PC-9 (cell line): ENCODE results near the gene CYP4F2. TPM values are rescaled to one million over a fixed set of nuclear protein-coding genes. Genes with fewer than 3 reads are reported as not detected.
A peak's percentile ranks its signal among the peaks of the same experiment; 100 is the strongest.
"Not testable (repeated sequence)": the region's sequence is repeated elsewhere in the genome, so short reads cannot be mapped to it uniquely, and the experiment has no call there.

Source experiments
- BruUV-seq: library from RNA; stranded (reverse); fragments of 400-500 nt; replicated peaks from 2 replicates; lab custom pipeline; 2021; lab: Mats Ljungman, UMichigan
- CTCF ChIA-PET: fragments of 300-600 bp; sonication (Branson Sonifier 250); formaldehyde crosslinking; loops from one replicate; lab custom pipeline; 2022; ENCODE audit warnings: antibody characterized with exemption; lab: Charles Lee
- POLR2A ChIA-PET: fragments of 300-600 bp; sonication (Branson Sonifier 250); formaldehyde crosslinking; loops from one replicate; lab custom pipeline; 2022; ENCODE audit warnings: antibody characterized with exemption; ENCODE audit not compliant: unreplicated experiment; lab: Charles Lee
- DNase-seq, 2 experiments: peaks; one replicate each; pipeline versions ENCODE4 v3.0.0 to v3.0.0-alpha.2; 2015 to 2022; ENCODE audit warnings: mixed read lengths in 1 of 2
- H2AFZ ChIP-seq: fragments of 200-600 bp; sonication (generic); 2 replicates; pipeline ENCODE4 v1.8.1; 2017; ENCODE audit warnings: antibody characterized with exemption
- H3F3A ChIP-seq: fragments of 200-600 bp; sonication (generic); 2 replicates; pipeline ENCODE4 v1.8.1; 2017; ENCODE audit warnings: antibody characterized with exemption, mild to moderate bottlenecking, low read depth; ENCODE audit not compliant: insufficient read depth
- H3K27ac ChIP-seq: fragments of 200-600 bp; sonication (generic); 2 replicates; pipeline ENCODE4 v1.6.1; 2016; ENCODE audit warnings: mixed run types
- H3K27me3 ChIP-seq: fragments of 200-600 bp; sonication (generic); 2 replicates; pipeline ENCODE4 v1.6.1; 2016; ENCODE audit warnings: low read depth, mixed run types; ENCODE audit not compliant: insufficient read depth
- H3K36me3 ChIP-seq: fragments of 200-600 bp; sonication (generic); 2 replicates; pipeline ENCODE4 v1.6.1; 2016; ENCODE audit warnings: low read depth, mixed run types
- H3K4me1 ChIP-seq: fragments of 200-600 bp; sonication (generic); replicated peaks from 2 replicates; pipeline ENCODE4 v1.6.1; 2016; ENCODE audit warnings: mixed run types; ENCODE audit not compliant: insufficient read depth
- H3K4me2 ChIP-seq: fragments of 200-600 bp; sonication (generic); 2 replicates; pipeline ENCODE4 v1.6.1; 2017; ENCODE audit warnings: mixed run types
- H3K4me3 ChIP-seq: fragments of 200-600 bp; sonication (generic); 2 replicates; pipeline ENCODE4 v1.6.1; 2016; ENCODE audit warnings: mixed run types
- H3K79me2 ChIP-seq: fragments of 200-600 bp; sonication (generic); 2 replicates; pipeline ENCODE4 v1.6.1; 2017; ENCODE audit warnings: low read depth, mixed run types
- H3K9me2 ChIP-seq: fragments of 200-600 bp; sonication (generic); 2 replicates; pipeline ENCODE4 v1.8.1; 2017; ENCODE audit warnings: mild to moderate bottlenecking; ENCODE audit not compliant: insufficient read depth
- H3K9me3 ChIP-seq: fragments of 200-600 bp; sonication (generic); 2 replicates; pipeline ENCODE4 v1.8.1; 2016; ENCODE audit warnings: low read depth; ENCODE audit not compliant: insufficient read depth
- H4K20me1 ChIP-seq: fragments of 200-600 bp; sonication (generic); 2 replicates; pipeline ENCODE4 v1.8.1; 2017; ENCODE audit not compliant: insufficient read depth
- EZH2 ChIP-seq: fragments of 200-600 bp; sonication (generic); IDR thresholded peaks from 2 replicates; pipeline ENCODE4 v1.8.0; 2017; ENCODE audit warnings: antibody characterized with exemption, low read depth
- intact Hi-C: fragments of 100-400 bp; cut with micrococcal nuclease; formaldehyde crosslinking; loops from one replicate; pipeline ENCODE4 v1.10.0; 2022; ENCODE audit not compliant: unreplicated experiment
- total RNA-seq: library from RNA; stranded (reverse); gene quantifications from 2 replicates; pipeline ENCODE4 v1.2.3, GENCODE V29; 2021
- TF ChIP-seq, protein P1 (sequence below): fragments of 200-600 bp; sonication (generic); conservative IDR thresholded peaks from 2 replicates; pipeline ENCODE4 v1.6.1; 2017; ENCODE audit warnings: mixed run types, antibody characterized with exemption, mild to moderate bottlenecking, moderate library complexity

Gene CYP4F2
- total RNA-seq, 1 experiment from 2014 or later: 0.31 TPM

DNA sequence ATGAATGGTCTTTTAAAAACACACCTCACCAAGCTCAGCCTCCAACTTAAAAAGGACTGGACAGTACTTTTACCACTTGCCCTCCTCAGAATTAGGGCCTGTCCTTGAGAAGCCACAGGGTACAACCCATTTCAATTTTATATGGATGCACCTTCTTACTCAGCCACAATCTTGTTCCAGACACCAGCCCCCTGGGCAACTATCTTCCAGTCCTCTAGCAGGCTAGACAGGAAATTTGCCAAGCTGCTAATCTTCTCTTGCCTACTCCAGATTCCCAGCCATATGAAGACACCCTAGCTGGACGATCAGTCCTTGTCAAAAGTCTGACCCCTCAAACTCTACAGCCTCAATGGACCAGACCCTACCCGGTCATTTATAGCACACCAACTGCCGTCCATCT is 63.6 kb downstream of the CYP4F2 start:
- H3K36me3 ChIP-seq: peaks cover 47% of the 10 kb centered on the region
- H3F3A ChIP-seq: peaks cover 91% of the 10 kb centered on the region
- H3K27ac ChIP-seq: peak overlapping the region; percentile 99
- H3K79me2 ChIP-seq: peaks cover 60% of the 10 kb centered on the region
- H3K27me3 ChIP-seq, BruUV-seq, H3K9me2 ChIP-seq, CTCF ChIA-PET, H4K20me1 ChIP-seq, H3K9me3 ChIP-seq, DNase-seq, H2AFZ ChIP-seq: not testable (repeated sequence)
- intact Hi-C loops: loop anchor here (10.0 kb wide), 1 partner anchor 101 kb away; the partner anchor contains the start of gene CYP4F11
- peaks cover 59% of the 10 kb centered on the region for H3K4me1 ChIP-seq
- peak overlapping the region; percentile 64; the same call in 1 of the 2 replicates for H3K4me3 ChIP-seq
- POLR2A ChIA-PET: interaction anchor here (0.7 kb wide), 1 partner anchor 161 kb away, joined by 3 read pairs; the partner anchor contains the start of gene CYP4F12
- peak overlapping the region; percentile 83 for H3K4me2 ChIP-seq

DNA sequence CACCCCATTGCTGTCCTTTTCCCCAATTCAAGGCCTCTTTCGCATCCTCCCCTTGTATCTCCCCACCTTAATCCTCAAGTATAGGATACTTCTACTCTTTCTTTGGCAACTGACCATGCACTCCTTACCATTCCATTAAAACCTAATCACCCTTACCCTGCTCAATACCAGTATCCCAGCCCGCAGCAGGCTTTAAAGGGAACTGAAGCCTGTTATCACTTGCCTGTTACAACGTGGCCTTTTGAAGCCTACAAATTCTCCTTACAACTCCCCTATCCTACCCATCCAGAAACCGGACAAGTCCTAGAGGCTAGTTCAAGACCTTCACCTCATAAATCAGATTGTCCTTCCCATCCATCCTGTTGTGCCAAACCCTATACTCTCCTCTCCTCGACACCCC is 66.2 kb downstream of the CYP4F2 start:
- peaks cover 98% of the 10 kb centered on the region for H3F3A ChIP-seq
- peaks cover 53% of the 10 kb centered on the region for H3K36me3 ChIP-seq
- H3K4me1 ChIP-seq: peaks cover 67% of the 10 kb centered on the region
- intact Hi-C loops: loop anchor here (10.0 kb wide), 1 partner anchor 103 kb away; the partner anchor contains the start of gene CYP4F11
- H2AFZ ChIP-seq: no peak overlapping the region
- ChIA-PET POLR2A (interaction anchor here (0.5 kb wide), 1 partner anchor 76 kb away, joined by 3 read pairs; no protein-coding TSS in a partner anchor), CTCF (interaction anchor here (0.6 kb wide), 1 partner anchor 349 kb away, joined by 3 read pairs; no protein-coding TSS in a partner anchor)
- no peaks in the 10 kb centered on the region for H4K20me1 ChIP-seq
- no peaks in the 10 kb centered on the region for H3K9me3 ChIP-seq
- TF ChIP-seq, protein P1, sequence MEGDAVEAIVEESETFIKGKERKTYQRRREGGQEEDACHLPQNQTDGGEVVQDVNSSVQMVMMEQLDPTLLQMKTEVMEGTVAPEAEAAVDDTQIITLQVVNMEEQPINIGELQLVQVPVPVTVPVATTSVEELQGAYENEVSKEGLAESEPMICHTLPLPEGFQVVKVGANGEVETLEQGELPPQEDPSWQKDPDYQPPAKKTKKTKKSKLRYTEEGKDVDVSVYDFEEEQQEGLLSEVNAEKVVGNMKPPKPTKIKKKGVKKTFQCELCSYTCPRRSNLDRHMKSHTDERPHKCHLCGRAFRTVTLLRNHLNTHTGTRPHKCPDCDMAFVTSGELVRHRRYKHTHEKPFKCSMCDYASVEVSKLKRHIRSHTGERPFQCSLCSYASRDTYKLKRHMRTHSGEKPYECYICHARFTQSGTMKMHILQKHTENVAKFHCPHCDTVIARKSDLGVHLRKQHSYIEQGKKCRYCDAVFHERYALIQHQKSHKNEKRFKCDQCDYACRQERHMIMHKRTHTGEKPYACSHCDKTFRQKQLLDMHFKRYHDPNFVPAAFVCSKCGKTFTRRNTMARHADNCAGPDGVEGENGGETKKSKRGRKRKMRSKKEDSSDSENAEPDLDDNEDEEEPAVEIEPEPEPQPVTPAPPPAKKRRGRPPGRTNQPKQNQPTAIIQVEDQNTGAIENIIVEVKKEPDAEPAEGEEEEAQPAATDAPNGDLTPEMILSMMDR: no peak
- no peak for TF ChIP-seq EZH2
- peak overlapping the region; percentile 64 for H3K4me3 ChIP-seq
- H3K4me2 ChIP-seq: peak overlapping the region; percentile 83
- peaks cover 72% of the 10 kb centered on the region for H3K79me2 ChIP-seq
- no TSS peak for BruUV-seq
- peak overlapping the region; percentile 99 for H3K27ac ChIP-seq
- H3K9me2 ChIP-seq: no peaks in the 10 kb centered on the region
- no peaks in the 10 kb centered on the region for H3K27me3 ChIP-seq
- peak in 1 of 2 experiments; percentile 61 for DNase-seq

DNA sequence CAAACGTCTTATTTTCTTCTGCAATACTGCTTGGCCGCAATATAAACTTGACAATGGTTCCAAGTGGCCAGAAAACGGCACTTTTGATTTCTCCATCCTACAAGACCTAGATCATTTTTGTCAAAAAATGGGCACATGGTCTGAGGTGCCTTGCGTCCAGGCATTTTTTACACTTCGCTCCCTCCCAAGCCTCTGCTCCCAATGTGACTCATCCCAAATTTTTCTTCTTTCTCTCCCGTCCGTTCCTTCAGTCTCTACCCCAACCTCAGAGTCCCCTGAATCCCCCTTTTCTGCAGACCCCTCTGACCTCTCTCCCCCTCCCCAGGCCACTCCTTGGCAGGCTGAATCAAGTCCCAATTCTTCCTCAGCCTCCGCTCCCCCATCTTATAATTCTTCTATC is 68.1 kb downstream of the CYP4F2 start:
- CTCF ChIA-PET: no interaction called here
- Histone ChIP-seq H3K27me3 (no peaks in the 10 kb centered on the region), H3K36me3 (peaks cover 47% of the 10 kb centered on the region), H4K20me1 (no peaks in the 10 kb centered on the region), H3K79me2 (peaks cover 67% of the 10 kb centered on the region), H3K9me3 (no peaks in the 10 kb centered on the region), H2AFZ (no peak overlapping the region), H3K27ac (peak overlapping the region; percentile 99), H3F3A (peaks cover 82% of the 10 kb centered on the region), H3K4me3 (peak overlapping the region; percentile 64), H3K4me1 (peaks cover 57% of the 10 kb centered on the region), H3K4me2 (peak overlapping the region; percentile 83), H3K9me2 (no peaks in the 10 kb centered on the region)
- POLR2A ChIA-PET: interaction anchor here (0.6 kb wide), 1 partner anchor 247 kb away, joined by 4 read pairs; no protein-coding TSS in a partner anchor
- intact Hi-C loops: loop anchor here (2.0 to 10.0 kb wide), 3 partner anchors 105 to 189 kb away; partner anchors contain the start of genes CYP4F11, CYP4F12 and CYP4F3
- DNase-seq: no peak
- TF ChIP-seq EZH2: no peak
- TF ChIP-seq, protein P1: no peak
- no TSS peak for BruUV-seq
